Renal cortex interstitium (tissue), 11 donors: Measurements from ENCODE around the gene SCAMP2. TPM values are rescaled to one million over a fixed set of nuclear protein-coding genes. Genes with fewer than 3 reads are reported as not detected.

Experiments
- DNase-seq, 11 donors: peaks; one replicate each; pipeline ENCODE4 v3.0.0-alpha.2; 2013; ENCODE audit warnings: low read depth in 9 of 11, low spot score in 4 of 11; ENCODE audit errors: extremely low read depth in 1 of 11
- polyA plus RNA-seq, 3 donors: library from polyadenylated mRNA; unstranded; fragments of 120-200 nt; gene quantifications; one replicate each; pipeline ENCODE4 v1.2.1, GENCODE V29; 2013; ENCODE audit not compliant: insufficient read length in 3 of 3

SCAMP2 gene
- polyA plus RNA-seq, 3 donors, result 69.1 to 71.3 (median 69.7) TPM

DNA sequence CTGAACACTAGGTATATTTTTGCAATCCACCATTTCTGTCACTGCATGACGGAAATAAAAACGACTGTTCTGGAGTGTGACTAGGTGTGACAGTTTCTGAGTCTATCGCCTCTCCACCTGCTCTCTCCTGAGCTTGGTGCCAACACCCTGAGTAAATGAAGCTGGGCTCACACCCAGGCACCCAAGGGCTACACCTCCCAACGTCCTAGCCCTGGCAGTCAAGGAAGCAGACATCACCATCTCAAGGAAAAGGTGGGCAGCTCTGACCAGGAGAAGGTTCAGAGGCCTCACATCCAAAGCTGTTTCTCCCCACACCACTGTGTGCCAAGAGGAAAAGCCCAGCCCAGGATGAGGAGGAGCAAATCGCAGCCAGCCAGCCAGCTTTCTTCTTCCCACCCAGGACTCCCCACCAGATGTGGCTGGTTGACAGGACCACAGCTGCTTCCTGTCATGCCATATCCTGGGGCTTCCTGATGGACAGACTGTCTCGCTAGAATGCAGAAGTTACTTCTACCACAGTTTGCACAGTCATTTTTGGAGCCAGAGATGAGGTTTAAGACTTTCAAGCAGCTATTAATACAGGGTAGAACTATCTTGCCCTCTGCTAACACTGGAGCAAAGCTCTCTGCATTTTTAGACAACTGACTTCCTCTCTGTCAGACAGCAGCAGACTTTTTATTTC lies 3.3 kb downstream of the SCAMP2 start:
- DNase-seq, result no peak

DNA sequence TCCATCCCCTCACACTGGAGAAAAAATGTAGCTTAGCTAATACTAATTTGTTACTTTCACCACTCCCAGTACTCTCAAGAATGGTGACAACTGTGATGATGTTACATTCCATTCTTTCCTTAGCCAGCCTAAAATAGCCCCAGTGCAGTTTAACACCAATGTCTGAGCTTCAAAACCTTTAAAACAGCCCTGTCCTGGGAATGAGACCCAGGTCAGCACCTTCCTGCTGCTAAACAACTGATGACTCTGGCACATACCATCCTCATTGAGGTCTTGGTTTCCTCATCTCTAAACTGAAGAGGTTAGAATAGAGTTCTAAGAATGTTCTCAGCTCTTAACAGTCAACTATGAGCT lies 3.8 kb downstream of the SCAMP2 start:
- no peak for DNase-seq

DNA sequence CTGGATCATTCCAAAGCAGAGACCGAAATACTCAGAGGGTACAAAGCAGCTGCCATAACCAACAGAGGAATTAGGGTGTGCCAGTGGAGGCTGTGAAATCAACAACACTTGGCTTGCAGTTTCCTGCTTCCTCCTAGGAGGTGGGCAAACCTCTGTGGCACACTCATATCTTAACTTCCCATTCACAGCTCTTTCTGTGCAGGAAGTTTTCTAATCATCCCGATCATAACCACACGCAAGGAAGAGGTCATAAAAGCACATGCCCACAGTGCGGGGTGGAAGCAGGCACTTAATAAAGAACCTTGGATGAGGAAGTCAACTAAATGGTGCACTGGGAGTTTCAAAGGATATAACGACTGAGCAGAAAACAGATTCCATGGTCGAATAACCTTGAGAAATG lies 5.1 kb downstream of the SCAMP2 start:
- no peak for DNase-seq

- DNase-seq, result no peak
Measured at GRCh38 chr15:74867466-74868038, 5.6 kb downstream of the SCAMP2 start.

- no peak for DNase-seq
Measured at GRCh38 chr15:74866090-74866489, 7.1 kb downstream of the SCAMP2 start.

DNA sequence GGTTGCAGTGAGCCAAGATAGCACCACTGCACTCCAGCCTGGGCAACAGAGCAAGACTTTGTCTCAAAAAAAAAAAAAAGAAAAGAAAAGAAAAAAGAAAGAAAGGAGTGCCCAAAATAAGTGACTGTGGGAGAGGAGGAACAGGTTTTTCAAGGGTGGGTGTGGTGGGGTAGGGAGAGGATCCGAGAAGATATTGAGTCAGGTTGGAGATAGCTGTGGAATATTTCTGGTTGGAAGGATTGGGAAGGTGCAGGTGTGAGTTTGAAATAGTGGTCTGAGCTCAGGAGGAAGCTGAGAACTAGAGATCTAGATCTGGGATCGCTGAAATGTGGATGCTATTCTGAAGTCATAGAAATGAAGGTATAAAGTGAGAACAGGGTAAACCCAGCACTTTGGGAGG lies 7.8 kb downstream of the SCAMP2 start:
- DNase-seq, result no peak

GRCh38 chr15:74864296-74864695 lies 8.9 kb downstream of the SCAMP2 start:
- no peak for DNase-seq

DNA sequence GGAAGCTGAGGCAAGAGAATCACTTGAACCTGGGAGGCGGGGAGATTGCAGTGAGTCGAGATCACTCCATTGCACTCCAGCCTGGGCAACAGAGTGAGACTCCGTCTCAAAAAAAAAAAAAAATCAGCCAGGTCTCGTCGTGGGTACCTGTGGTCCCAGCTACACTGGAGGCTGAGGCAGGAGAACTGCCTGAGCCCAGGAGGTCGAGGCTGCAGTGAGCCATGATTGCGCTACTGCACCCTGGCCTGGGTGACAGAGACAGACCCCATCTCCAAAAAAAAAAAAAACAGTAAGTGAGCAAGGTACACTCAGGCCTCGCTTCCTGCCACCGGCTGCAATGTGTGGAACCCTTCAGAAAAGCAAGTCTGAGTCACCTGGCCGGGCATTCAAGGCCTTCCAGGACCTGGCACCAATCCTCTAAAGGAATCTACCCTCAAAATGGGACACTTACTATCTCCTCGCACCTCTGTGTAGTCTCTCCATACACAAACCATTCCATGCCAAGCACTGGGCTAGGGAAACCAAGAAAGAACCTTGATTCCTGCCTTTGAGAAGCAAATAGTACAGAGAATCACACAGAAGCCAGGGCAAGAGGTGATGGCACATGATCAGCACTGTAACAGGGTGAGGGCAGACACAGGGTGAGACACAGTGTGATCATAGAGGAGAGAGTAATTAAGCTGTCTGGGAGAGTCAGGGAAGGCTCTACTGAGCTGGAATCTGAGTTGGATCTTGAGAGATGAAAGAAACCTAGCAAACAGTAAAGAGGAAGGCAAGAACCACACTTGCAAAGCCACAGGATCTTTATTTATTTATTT lies 9.7 kb downstream of the SCAMP2 start:
- no peak for DNase-seq

DNA sequence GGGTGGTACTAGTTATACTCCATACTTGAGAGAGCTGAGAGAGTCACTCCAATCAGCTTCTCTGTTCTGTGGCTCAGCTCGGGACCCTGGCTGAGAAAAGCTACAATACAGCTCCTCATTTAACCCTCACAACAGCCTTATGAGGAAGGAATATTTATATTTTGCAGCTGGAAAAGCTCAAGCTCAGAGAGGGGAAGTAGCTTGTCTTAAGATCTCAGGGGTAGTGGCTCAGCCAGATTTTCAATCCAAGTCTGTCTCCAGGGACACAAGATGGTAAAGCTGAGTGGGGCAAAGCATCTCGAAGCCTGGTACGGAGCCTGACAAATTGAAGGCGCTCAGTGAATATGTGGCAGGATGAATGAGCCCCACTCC lies 14.8 kb downstream of the SCAMP2 start:
- no peak for DNase-seq

DNA sequence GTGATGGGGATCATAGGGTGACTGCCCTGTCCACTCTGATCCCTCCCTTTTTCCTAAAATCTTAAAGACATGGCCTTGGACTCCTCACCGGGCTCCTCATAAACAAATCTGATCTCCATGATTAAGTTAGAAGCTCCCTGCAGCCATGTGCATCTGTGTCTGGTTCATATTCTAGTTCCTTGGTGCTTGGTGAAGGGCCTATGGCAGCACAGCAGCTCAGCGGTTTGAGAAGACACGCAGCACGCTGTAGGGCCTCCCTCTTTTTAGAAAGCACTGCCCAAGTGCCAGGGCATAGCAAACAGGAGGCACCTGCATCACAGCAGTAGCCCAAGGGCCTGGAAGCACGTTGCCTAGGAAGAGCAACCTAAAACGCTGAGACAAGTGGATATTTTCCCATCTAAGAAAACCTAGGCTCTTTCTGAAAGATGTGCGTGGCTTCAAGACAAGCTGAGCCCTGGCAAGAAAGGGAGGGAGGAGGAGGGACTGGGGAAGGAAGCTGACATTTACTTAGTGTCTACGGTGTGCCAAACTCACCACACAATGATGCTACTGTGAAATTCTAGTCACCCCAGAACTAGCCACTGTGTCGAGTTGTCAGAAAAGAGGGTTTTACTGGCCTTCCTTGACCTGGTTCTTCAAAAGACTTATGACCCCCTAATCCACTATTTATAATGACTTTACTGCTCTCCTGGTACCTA lies 15.3 kb downstream of the SCAMP2 start:
- DNase-seq, result no peak

- no peak for DNase-seq
Measured at GRCh38 chr15:74857082-74857655, 16.0 kb downstream of the SCAMP2 start.

GRCh38 chr15:74856537-74856936 lies 16.6 kb downstream of the SCAMP2 start:
- no peak for DNase-seq

DNA sequence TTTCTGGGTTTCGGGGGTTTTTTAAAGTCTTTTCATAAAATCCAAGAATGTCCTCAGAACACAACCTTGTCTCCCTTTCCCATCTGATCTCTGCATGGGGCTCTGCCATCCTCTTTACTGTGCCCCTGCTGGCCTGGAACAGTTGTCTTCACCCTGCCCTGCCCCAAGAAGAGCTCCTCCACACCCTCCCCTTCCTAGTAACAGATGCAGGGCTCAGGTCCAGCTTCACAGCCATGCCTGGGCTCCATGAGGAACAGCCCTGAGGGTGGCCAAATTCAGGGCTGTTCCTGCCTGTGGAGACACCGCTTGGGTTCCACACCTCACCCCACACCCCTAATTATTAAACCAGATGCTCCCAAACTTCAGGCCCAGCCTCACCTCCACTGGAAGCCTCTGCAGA lies 17.3 kb downstream of the SCAMP2 start:
- no peak for DNase-seq

- no peak for DNase-seq
Measured at GRCh38 chr15:74854453-74855022, 18.6 kb downstream of the SCAMP2 start.

GRCh38 chr15:74851960-74852359 lies 21.2 kb downstream of the SCAMP2 start:
- no peak for DNase-seq

- DNase-seq, result no peak
Measured at GRCh38 chr15:74850393-74850792, 22.8 kb downstream of the SCAMP2 start.

DNA sequence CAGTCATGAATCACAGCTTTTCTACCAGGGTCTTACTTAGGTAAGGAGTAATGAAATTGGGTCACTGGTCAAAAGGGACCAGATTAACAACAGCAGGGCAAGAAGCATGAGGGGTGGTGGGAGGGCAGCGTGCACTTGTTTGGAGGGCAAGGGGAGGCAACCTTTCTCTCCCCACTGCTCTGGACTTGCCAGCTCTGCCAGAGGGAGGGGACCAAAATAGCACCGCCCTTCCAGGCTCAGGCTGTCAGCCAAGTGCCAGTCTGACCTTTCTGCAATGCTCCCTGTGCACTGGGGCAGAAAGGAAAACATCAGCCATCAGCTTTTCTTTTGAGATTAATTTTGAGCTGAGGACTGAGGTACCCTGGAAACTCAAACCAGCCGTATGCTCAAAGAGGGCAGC lies 25.7 kb downstream of the SCAMP2 start:
- DNase-seq, result no peak

DNA sequence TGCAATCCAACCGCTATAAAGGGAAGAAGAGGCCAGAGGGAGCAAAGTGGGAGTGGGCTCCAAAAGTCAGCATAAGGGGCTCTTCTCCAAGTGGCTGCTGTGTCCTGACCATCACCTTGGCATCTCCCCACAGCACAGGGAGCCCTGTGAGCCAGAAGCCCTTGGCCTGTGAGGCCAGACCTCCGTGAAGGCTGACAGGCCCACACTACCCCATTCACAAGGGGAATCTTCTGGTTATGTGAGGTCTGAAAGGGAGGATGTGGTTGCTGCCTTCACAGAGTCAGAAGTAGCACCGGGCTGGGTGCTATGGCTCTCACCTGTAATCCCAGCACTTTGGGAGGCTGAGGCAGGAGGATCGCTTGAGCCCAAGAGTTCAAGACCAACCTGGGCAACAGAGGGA lies 27.6 kb downstream of the SCAMP2 start:
- no peak for DNase-seq

DNA sequence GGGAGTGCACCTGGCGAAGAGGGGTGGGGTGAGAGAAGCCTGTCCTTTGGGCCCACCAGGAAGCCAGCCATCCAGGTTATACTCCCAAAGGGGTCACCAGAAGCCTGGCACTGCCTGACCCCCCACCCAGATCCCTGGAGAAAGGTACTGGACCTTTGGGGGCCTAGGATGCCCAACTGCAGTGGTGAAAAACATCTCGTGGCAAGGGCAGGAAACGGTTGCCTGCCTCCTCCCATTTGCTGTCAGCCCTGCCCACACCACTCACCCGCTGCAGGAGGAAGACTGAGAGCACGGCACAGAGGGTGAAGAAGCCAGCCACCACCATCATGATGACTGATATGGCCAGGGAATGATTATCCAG lies 28.0 kb downstream of the SCAMP2 start:
- DNase-seq, result no peak
